GM18858 (cell line): Measurements from ENCODE around the gene DLX3.

Experiments
- ATAC-seq: cut with Tn5 transposase; IDR thresholded peaks from one replicate; pipeline ENCODE4 v1.9.1; 2021; ENCODE audit not compliant: unreplicated experiment

Gene DLX3

GRCh38 chr17:49992933-49993422, 2.0 kb downstream of the DLX3 start:
- no peak for ATAC-seq

- ATAC-seq = no peak
Observed at GRCh38 chr17:49992191-49992932, 2.7 kb downstream of the DLX3 start.

GRCh38 chr17:49991409-49991808, 3.6 kb downstream of the DLX3 start:
- ATAC-seq = no peak

DNA sequence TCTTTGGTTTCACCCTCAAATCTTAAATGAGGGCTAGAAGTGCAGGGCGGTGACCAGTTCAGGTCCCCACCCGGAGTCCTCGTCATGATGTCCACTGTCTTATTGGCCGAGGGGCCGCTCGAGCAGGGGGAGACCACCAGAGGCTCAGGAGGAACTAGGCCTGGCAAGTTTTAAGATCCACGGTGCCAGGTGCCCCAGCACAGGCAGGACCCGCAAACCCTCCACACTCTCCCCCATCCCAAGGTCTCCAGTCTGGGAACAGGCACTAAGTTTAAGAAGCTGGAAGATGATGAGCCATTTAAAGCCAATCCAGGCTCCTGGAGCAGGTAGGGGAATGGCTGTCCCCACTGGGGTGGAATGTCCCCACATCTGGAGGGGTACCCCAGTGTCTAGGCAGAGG, 4.1 kb downstream of the DLX3 start:
- ATAC-seq = no peak

- ATAC-seq = no peak
Observed at GRCh38 chr17:49990331-49990730, 4.7 kb downstream of the DLX3 start.

DNA sequence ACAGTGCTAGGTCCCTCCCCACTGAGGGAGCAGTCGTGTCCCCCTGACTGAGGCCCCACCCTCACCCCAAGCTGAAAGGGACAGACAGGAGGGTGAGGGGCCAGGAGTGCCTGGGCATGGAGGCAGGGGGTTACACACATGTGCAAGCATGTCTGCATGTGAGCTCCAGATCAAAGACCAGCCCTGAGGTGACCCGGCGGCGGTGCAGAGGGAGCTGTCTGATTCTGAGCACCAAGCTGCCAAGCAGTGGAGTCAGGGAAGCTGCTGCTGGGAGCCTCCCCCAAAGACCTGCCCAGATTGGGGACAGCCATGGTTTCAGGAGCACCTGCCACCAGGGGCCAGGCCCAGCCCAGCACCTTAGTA, 5.5 kb downstream of the DLX3 start:
- ATAC-seq = no peak

DNA sequence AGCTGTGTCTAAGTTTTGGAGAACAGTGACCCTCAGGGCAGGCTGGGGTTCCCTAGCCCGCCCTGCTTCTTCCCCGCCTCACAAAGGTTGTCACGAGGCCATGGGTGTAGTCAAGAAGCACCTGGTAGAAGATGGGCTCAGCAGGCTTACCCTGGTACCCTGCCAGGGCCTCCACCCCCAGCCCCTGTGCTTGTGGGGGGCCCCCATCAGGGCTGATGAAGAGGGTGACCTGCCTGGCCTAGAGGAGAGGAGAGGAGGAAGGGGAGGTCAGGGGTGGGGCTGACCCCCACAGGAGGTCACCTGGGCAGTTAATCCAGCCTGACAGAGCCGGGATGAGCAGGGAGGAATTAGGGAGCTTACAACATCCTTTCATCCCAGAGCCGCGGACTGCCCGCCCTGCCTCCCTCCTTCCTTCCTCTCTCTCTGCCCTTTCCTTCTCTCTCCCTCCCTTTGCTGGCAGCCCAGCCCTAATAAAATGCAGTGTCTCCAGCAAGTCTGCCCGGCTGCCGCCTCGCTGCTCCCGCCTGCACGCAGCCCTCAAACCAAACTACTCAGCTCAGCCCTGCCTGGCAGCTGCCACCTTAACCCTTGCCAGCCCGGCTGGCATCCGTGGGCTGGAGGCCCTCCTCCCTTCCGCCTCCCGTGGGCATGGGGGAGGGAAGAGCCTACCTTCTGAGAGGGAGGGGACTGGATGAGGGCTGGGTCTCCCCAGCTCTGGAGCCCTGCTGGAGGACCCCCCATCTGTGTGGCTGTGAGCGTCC, 7.2 kb downstream of the DLX3 start:
- no peak for ATAC-seq

GRCh38 chr17:49987290-49987585, 7.8 kb downstream of the DLX3 start:
- no peak for ATAC-seq

- no peak for ATAC-seq
Observed at GRCh38 chr17:49986396-49987289, 8.4 kb downstream of the DLX3 start.

- ATAC-seq = no peak
Observed at GRCh38 chr17:49985310-49985990, 9.6 kb downstream of the DLX3 start.

- ATAC-seq = no peak
Observed at GRCh38 chr17:49984776-49985175, 10.2 kb downstream of the DLX3 start.

DNA sequence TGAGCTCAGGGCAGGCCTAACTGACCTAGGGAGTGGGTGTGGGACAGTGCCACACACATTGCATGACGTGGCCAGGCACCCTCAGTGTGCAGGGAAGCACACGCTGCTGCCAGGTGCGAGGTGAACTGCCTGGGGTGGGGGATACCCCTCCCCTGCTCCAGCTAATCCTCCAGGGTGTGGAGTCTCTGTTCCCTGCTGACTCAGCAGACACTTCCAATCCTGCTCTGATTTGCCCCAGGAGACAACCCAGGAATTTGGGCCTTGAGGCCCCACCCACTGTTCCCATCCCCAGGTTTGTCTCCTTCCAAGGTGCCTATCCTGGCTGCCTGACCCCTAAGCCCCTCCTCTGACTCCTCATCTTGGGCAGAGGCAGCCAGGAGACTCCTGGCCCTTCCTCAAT, 10.7 kb downstream of the DLX3 start:
- no peak for ATAC-seq

GRCh38 chr17:49980703-49981197, 14.3 kb downstream of the DLX3 start:
- ATAC-seq = no peak

DNA sequence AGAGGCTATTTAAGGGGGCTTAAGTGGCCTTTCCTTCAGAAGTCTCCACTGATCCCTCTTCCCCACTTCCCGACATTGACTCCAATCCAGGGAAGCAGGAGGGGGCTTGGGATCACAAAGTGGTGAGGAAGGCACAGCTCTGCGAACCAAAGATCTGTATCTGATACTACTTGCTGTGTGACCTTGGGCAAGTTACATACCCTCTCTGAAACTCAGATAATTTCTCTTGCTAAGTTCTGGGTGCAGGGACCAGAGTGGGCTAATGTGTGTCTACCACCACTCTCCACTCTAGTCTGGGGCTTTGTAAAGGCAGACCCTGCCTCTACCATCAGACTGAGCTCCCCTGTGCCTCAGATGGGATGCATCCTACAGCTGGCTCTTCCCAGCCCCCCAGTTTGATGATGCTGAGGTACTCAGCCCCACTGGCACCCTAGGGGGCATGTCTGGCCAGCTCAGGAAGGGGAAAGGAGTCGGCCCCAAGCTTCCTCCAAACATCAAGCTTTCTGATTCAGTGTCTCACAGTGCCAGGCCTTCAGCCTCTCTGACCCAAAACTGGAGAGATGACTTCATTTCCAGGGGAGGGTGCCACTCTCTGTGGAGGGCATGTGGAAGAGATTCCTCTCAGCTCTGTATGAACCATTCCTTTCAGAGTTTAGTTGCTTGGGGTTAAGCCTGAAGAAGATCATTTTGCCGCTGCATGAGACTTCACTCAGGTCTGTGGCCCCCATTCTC, 15.1 kb downstream of the DLX3 start:
- ATAC-seq = no peak

GRCh38 chr17:49978501-49978900, 16.5 kb downstream of the DLX3 start:
- no peak for ATAC-seq

GRCh38 chr17:49977463-49978389, 17.3 kb downstream of the DLX3 start:
- no peak for ATAC-seq

DNA sequence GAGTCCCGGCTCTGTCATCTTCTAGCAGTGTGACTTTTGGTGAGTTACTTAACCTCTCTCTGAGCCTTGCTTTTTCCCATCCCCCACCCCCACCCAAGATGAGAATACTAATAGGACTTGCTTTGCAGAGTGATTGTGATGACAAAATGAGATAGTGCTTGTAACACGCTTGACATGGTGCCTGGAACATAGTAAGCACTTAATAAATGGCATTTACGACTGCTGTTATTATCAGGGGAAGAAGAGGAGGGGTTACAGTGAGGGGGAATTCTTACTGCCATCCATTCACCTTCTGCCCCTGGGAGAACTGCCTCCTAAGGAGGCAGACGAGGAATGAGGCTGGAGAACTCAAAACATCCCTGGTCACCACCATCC, 18.2 kb downstream of the DLX3 start:
- ATAC-seq = no peak

GRCh38 chr17:49976163-49976827, 18.7 kb downstream of the DLX3 start:
- no peak for ATAC-seq

GRCh38 chr17:49975531-49975930, 19.5 kb downstream of the DLX3 start:
- ATAC-seq = no peak
